Caco-2 (cell line): ENCODE results near the gene ARAP2. TPM values are rescaled to one million over a fixed set of nuclear protein-coding genes. Genes with fewer than 3 reads are reported as not detected.
A peak's percentile ranks its signal among the peaks of the same experiment; 100 is the strongest.

Experiments
- BruUV-seq: library from RNA; stranded (reverse); fragments of 400-500 nt; replicated peaks from 2 replicates; lab custom pipeline; 2021; lab: Mats Ljungman, UMichigan
- CTCF ChIA-PET: fragments of 300-600 bp; sonication (Branson Sonifier 250); formaldehyde crosslinking; loops from one replicate; lab custom pipeline; 2022; ENCODE audit warnings: antibody characterized with exemption; lab: Charles Lee
- POLR2A ChIA-PET: fragments of 300-600 bp; sonication (Branson Sonifier 250); formaldehyde crosslinking; loops from one replicate; lab custom pipeline; 2022; ENCODE audit warnings: antibody characterized with exemption; lab: Charles Lee
- DNase-seq, 2 experiments: peaks; one replicate each; pipeline versions ENCODE4 v3.0.0 to v3.0.0-alpha.2; 2020 to 2022
- H3K27me3 ChIP-seq: replicated peaks from 2 replicates; pipeline ENCODE4 v1.6.0; 2011; ENCODE audit warnings: low read length; ENCODE audit not compliant: control insufficient read depth, insufficient read depth
- H3K36me3 ChIP-seq: 2 replicates; pipeline ENCODE4 v1.5.1; 2011; ENCODE audit warnings: low read length; ENCODE audit not compliant: control insufficient read depth, insufficient read depth
- H3K4me1 ChIP-seq: fragments of 250-450 bp; sonication (Bioruptor Pico); 2 replicates; pipeline ENCODE4 v1.5.1; 2020; ENCODE audit warnings: mild to moderate bottlenecking
- H3K4me3 ChIP-seq: 2 replicates; pipeline ENCODE4 v1.5.1; 2011; ENCODE audit warnings: low read depth, mild to moderate bottlenecking, control low read depth, low read length
- H3K9me3 ChIP-seq: fragments of 250-450 bp; sonication (Bioruptor Pico); 2 replicates; pipeline ENCODE4 v1.5.1; 2020; ENCODE audit warnings: mild to moderate bottlenecking, moderate library complexity
- H3K27ac Mint-ChIP-seq: one replicate; pipeline ENCODE4 v1.8.0; 2022; ENCODE audit warnings: mixed read lengths; ENCODE audit not compliant: unreplicated experiment
- H3K27me3 Mint-ChIP-seq: one replicate; pipeline ENCODE4 v1.8.0; 2022; ENCODE audit warnings: mixed read lengths; ENCODE audit not compliant: insufficient read depth, unreplicated experiment
- H3K36me3 Mint-ChIP-seq: one replicate; pipeline ENCODE4 v1.8.0; 2022; ENCODE audit warnings: mild to moderate bottlenecking, mixed read lengths; ENCODE audit not compliant: insufficient read depth, unreplicated experiment
- H3K4me1 Mint-ChIP-seq: one replicate; pipeline ENCODE4 v1.8.0; 2022; ENCODE audit warnings: low read depth, mixed read lengths; ENCODE audit not compliant: unreplicated experiment
- H3K4me3 Mint-ChIP-seq: one replicate; pipeline ENCODE4 v1.8.0; 2022; ENCODE audit warnings: mild to moderate bottlenecking, moderate library complexity, mixed read lengths; ENCODE audit not compliant: unreplicated experiment
- H3K9me3 Mint-ChIP-seq: one replicate; pipeline ENCODE4 v1.8.0; 2022; ENCODE audit warnings: mixed read lengths; ENCODE audit not compliant: unreplicated experiment
- CTCF ChIP-seq, 2 experiments: fragments of 200-600 bp in 1 of 2; IDR thresholded peaks; 1 replicate in 1 of 2; 2 replicates in 1 of 2; pipeline versions ENCODE4 v1.5.1 to v1.8.0; 2011 to 2022; ENCODE audit warnings: antibody characterized with exemption in 1 of 2, control low read depth in 1 of 2, inconsistent platforms in 1 of 2, low read depth in 1 of 2, low read length in 1 of 2, mild to moderate bottlenecking in 1 of 2, moderate library complexity in 1 of 2; ENCODE audit not compliant: insufficient read depth in 1 of 2, severe bottlenecking in 1 of 2, unreplicated experiment in 1 of 2
- intact Hi-C: fragments of 100-400 bp; cut with micrococcal nuclease; formaldehyde crosslinking; loops from one replicate; pipeline ENCODE4 v1.10.0; 2022; ENCODE audit not compliant: unreplicated experiment
- total RNA-seq: library from RNA; stranded (reverse); gene quantifications from 2 replicates; pipeline ENCODE4 v1.2.3, GENCODE V29; 2022

The ARAP2 gene
- total RNA-seq, 1 experiment from 2014 or later, result 3.9 TPM

GRCh38 chr4:36163198-36163597, 81.1 kb downstream of the ARAP2 start:
- intact Hi-C loops, result no loop called here
- no peaks in the 10 kb centered on the region for H3K9me3 ChIP-seq
- H3K4me1 Mint-ChIP-seq, result no peaks in the 10 kb centered on the region
- H3K4me3 Mint-ChIP-seq, result no peak overlapping the region
- no peaks in the 10 kb centered on the region for H3K27me3 Mint-ChIP-seq
- H3K27ac Mint-ChIP-seq, result no peak overlapping the region
- H3K9me3 Mint-ChIP-seq, result no peaks in the 10 kb centered on the region
- H3K4me1 ChIP-seq, result no peaks in the 10 kb centered on the region
- H3K27me3 ChIP-seq, result no peaks in the 10 kb centered on the region
- H3K36me3 Mint-ChIP-seq, result no peaks in the 10 kb centered on the region
- TF ChIP-seq CTCF (IDR thresholded peaks at IDR 0.05; ENCODE audit: insufficient read depth in 1 of 2, low read depth in 1 of 2, low read length in 1 of 2, severe bottlenecking in 1 of 2, unreplicated experiment in 1 of 2), result no peak
- no peaks in the 10 kb centered on the region for H3K36me3 ChIP-seq
- no peak for DNase-seq
- BruUV-seq, result no TSS peak
- no peak overlapping the region for H3K4me3 ChIP-seq
- ChIA-PET CTCF (no interaction called here), POLR2A (no interaction called here)

DNA sequence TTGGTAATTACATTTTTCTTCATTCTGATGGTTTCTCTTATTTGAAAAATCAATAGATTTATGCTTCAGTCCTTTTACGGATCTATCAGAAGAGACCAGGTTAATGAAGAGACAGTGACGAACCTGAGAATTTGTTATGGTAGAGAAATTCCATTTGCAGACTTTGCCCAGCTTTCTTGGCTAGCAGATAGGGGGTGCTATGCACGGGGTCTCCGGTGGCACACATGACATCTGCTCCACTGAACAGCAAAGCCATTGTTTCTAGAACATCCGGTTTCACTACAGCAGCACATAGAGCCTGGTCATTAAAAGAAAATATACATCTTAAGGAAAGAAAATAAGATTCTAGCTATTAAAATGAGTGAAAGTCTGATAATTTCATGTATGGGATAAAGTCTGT, 85.1 kb downstream of the ARAP2 start:
- DNase-seq, result peak in 1 of 2 experiments; percentile 3
- Histone ChIP-seq H3K4me3 (no peak overlapping the region), H3K4me1 (no peaks in the 10 kb centered on the region), H3K9me3 (no peaks in the 10 kb centered on the region), H3K36me3 (no peaks in the 10 kb centered on the region), H3K27me3 (no peaks in the 10 kb centered on the region)
- intact Hi-C loops, result no loop called here
- ChIA-PET CTCF (no interaction called here), POLR2A (no interaction called here)
- Mint-ChIP-seq H3K4me1 (no peaks in the 10 kb centered on the region), H3K4me3 (no peak overlapping the region), H3K27ac (no peak overlapping the region), H3K36me3 (no peaks in the 10 kb centered on the region), H3K9me3 (no peaks in the 10 kb centered on the region), H3K27me3 (no peaks in the 10 kb centered on the region)
- TF ChIP-seq CTCF (IDR thresholded peaks at IDR 0.05; ENCODE audit: insufficient read depth in 1 of 2, low read depth in 1 of 2, low read length in 1 of 2, severe bottlenecking in 1 of 2, unreplicated experiment in 1 of 2), result no peak
- BruUV-seq, result no TSS peak

DNA sequence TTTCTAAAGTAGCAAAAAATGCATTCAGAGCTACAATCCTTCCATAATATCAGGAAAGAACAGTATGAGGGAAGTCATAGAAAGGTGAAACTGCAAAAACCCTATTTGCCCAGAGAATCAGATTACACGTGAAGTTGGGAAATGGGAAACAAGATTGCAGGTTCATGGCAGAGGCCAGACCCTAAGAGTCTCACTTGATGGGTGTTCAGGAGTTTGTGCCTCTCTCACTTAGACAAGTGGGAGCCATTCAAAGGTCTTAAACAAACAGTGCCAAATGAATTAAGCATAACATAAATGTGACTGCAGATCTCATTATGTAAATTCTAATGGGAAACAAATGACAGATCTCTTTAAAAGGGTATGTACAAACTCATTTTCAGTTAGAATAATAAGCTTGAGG, 91.6 kb downstream of the ARAP2 start:
- Histone ChIP-seq H3K4me3 (no peak overlapping the region), H3K4me1 (no peaks in the 10 kb centered on the region), H3K36me3 (no peaks in the 10 kb centered on the region), H3K27me3 (no peaks in the 10 kb centered on the region), H3K9me3 (no peaks in the 10 kb centered on the region)
- Mint-ChIP-seq H3K4me1 (no peaks in the 10 kb centered on the region), H3K9me3 (no peaks in the 10 kb centered on the region), H3K36me3 (no peaks in the 10 kb centered on the region), H3K27ac (no peak overlapping the region), H3K4me3 (no peak overlapping the region), H3K27me3 (no peaks in the 10 kb centered on the region)
- no TSS peak for BruUV-seq
- intact Hi-C loops, result no loop called here
- DNase-seq, result no peak
- ChIA-PET POLR2A (no interaction called here), CTCF (no interaction called here)
- no peak for TF ChIP-seq CTCF (IDR thresholded peaks at IDR 0.05; ENCODE audit: insufficient read depth in 1 of 2, low read depth in 1 of 2, low read length in 1 of 2, severe bottlenecking in 1 of 2, unreplicated experiment in 1 of 2)
